ENCODE results near the gene FEM1A. TPM values are rescaled to one million over a fixed set of nuclear protein-coding genes. Genes with fewer than 3 reads are reported as not detected.
"Not testable (repeated sequence)": the region's sequence is repeated elsewhere in the genome, so short reads cannot be mapped to it uniquely, and the experiment has no call there.

Gene FEM1A, protein sequence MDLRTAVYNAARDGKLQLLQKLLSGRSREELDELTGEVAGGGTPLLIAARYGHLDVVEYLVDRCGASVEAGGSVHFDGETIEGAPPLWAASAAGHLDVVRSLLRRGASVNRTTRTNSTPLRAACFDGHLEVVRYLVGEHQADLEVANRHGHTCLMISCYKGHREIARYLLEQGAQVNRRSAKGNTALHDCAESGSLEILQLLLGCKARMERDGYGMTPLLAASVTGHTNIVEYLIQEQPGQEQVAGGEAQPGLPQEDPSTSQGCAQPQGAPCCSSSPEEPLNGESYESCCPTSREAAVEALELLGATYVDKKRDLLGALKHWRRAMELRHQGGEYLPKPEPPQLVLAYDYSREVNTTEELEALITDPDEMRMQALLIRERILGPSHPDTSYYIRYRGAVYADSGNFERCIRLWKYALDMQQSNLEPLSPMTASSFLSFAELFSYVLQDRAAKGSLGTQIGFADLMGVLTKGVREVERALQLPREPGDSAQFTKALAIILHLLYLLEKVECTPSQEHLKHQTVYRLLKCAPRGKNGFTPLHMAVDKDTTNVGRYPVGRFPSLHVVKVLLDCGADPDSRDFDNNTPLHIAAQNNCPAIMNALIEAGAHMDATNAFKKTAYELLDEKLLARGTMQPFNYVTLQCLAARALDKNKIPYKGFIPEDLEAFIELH
- total RNA-seq = 28.7 TPM

DNA sequence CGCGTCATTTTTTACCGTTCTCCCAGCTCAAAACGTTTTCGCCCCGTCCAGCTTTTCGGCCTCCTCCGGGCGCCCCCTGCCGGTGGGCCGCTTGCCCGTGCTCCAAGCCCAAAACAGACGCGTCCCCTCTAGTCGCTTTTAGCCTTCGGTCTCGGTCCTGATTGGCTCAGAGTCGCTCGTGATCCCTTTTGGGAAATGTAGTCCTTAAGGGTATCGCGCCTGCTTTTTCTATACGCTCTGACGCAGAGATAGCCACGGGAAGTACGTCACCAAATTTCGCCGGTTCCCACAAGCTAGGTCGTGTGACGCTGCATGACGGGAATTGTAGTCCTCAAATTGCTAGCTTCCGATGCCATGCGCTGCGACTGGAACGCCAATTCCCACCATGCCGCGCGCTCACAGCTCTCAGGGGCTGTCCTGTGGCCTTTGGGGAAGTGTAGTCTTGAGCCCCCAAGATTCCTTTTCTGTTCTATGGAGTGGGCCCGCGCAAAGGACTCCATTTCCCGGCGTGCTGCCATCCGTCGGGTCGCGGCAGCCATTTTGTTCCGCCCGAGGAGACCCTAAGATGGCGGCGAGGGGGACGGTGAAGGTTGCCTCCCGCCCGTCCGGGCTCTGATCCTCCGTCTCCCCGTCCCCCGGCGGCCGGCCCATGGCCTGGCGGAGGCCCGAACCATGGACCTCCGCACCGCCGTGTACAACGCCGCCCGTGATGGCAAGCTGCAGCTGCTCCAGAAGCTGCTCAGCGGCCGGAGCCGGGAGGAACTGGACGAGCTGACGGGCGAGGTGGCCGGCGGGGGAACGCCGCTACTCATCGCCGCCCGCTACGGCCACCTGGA is at the start of gene FEM1A:
TSS of gene FEM1A (plus strand) at position 552 of the 836 bp plus-strand sequence. CDS start at position 673, 121 bp downstream.
- Histone ChIP-seq H3K36me3 (ENCODE audit: control insufficient read depth in 3 of 3, insufficient read depth in 3 of 3, low read length in 3 of 3) (peaks cover 17 to 25% (median 19%) of the 10 kb centered on the region in 3 donors), H3K27me3 (ENCODE audit: control insufficient read depth in 3 of 3, insufficient read depth in 3 of 3, low read length in 3 of 3) (no peaks in the 10 kb centered on the region), H3K9me3 (ENCODE audit: control insufficient read depth in 3 of 3, low read length in 3 of 3) (no peaks in the 10 kb centered on the region), H3K27ac (ENCODE audit: low read depth, low read length) (peak within 1 kb of the TSS; percentile 88), H3K9ac (ENCODE audit: low read depth in 1 of 3, low read length in 3 of 3) (peak within 1 kb of the TSS; percentile 72 to 92 (median 90)), H3K4me3 (ENCODE audit: low read length in 3 of 3) (peak within 1 kb of the TSS; percentile 69 to 84 (median 84)), H3K4me1 (ENCODE audit: control insufficient read depth in 3 of 3, insufficient read depth in 3 of 3, low read length in 3 of 3) (peaks cover 36 to 40% (median 39%) of the 10 kb centered on the region in 3 donors)

DNA sequence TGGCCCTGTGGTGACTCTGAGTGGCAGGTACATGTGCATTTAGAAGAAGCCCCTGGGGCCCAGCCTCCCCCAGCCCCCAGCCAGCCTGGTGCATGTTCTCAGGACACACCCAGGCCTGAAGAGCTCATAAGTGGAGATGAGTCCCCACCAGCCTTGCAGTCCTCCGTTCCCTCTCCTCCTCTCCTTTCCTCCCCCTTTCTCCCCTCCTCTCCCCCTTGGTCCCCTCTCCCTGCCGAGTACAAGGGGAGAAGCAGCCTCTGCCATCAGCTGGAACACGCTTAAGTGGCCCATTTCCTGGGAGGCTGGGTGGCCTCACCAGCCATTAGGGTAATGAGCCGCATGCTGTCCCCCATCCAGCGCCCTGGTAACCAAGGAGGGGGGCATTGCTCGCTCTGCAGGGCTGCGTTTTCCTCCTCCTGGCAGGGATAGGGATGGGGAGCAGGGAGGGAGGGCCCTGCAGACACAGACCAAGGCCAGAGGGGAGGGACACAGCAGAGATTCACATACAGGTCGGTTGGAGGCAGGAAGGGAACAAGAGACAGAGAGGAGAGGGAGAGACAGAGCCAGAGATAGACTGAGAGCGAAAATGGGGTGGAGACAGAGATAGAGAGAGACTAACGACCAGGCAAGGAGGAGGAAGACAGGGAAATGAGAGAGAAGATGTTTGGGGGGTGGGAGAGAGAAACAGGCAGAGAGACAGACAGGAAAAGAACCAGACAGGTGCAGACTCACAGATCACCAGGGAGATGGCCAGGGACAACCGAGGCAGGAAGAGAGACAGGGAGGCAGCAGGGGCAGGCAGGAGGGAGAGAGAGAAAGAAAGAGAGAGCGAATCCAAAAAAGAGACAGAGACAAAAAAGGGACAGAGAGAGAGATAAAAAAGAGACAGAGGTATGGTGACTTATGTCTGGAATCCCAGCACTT is 48.5 kb upstream of the FEM1A start:
- H3K27me3 ChIP-seq (ENCODE audit: control insufficient read depth in 3 of 3, insufficient read depth in 3 of 3, low read length in 3 of 3) = peaks cover 2 to 9% (median 6%) of the 10 kb centered on the region in 3 donors
- peaks cover 12 to 30% (median 25%) of the 10 kb centered on the region in 3 donors for H3K4me1 ChIP-seq (ENCODE audit: control insufficient read depth in 3 of 3, insufficient read depth in 3 of 3, low read length in 3 of 3)
- peak overlapping the region in 1 of 3 donors; percentile 33 for H3K9ac ChIP-seq (ENCODE audit: low read depth in 1 of 3, low read length in 3 of 3)
- H3K4me3 ChIP-seq (ENCODE audit: low read length in 3 of 3) = no peak overlapping the region
- no peaks in the 10 kb centered on the region for H3K36me3 ChIP-seq (ENCODE audit: control insufficient read depth in 3 of 3, insufficient read depth in 3 of 3, low read length in 3 of 3)
- H3K27ac ChIP-seq (ENCODE audit: low read depth, low read length) = peak overlapping the region; percentile 5
- no peaks in the 10 kb centered on the region for H3K9me3 ChIP-seq (ENCODE audit: control insufficient read depth in 3 of 3, low read length in 3 of 3)

DNA sequence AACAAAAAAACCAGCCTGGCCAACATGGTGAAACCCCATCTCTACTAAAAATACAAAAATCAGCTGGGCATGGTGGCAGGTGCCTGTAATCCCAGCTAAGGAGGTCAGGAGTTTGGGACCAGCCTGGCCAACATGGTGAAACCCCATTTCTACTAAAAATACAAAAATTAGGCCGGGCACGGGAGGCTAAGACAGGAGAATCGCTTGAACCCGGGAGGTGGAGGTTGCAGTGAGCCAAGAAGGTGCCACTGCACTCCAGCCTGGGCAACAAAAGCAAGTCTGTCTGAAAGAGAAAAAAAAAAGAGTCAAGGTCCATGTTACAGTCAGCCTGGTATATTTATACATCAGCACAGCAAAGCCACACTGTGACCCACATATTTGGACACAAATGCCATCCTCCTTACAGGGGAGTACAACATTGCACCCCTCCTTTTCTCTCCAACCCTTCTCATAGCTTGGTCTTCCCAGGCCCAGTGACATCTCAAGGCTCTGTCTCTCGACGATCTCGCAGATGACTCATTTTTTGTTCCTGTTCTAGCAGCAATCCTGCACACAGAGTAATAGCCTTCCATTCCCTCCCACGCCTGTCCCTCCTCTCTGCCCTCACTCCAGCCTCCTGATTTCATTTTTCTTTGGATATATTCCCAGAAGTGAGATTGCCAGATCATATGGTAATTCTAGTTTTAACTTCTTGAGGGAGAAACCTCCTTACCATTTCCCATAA is 46.9 kb upstream of the FEM1A start:
- H3K27ac ChIP-seq (ENCODE audit: low read depth, low read length) = peak overlapping the region; percentile 40
- H3K4me3 ChIP-seq (ENCODE audit: low read length in 3 of 3) = no peak overlapping the region
- H3K36me3 ChIP-seq (ENCODE audit: control insufficient read depth in 3 of 3, insufficient read depth in 3 of 3, low read length in 3 of 3) = no peaks in the 10 kb centered on the region
- H3K27me3 ChIP-seq (ENCODE audit: control insufficient read depth in 3 of 3, insufficient read depth in 3 of 3, low read length in 3 of 3) = peaks cover 7 to 12% (median 9%) of the 10 kb centered on the region in 3 donors
- peak overlapping the region in 1 of 3 donors; percentile 12 for H3K9ac ChIP-seq (ENCODE audit: low read depth in 1 of 3, low read length in 3 of 3)
- H3K4me1 ChIP-seq (ENCODE audit: control insufficient read depth in 3 of 3, insufficient read depth in 3 of 3, low read length in 3 of 3) = peaks cover 12 to 26% (median 24%) of the 10 kb centered on the region in 3 donors
- no peaks in the 10 kb centered on the region for H3K9me3 ChIP-seq (ENCODE audit: control insufficient read depth in 3 of 3, low read length in 3 of 3)

DNA sequence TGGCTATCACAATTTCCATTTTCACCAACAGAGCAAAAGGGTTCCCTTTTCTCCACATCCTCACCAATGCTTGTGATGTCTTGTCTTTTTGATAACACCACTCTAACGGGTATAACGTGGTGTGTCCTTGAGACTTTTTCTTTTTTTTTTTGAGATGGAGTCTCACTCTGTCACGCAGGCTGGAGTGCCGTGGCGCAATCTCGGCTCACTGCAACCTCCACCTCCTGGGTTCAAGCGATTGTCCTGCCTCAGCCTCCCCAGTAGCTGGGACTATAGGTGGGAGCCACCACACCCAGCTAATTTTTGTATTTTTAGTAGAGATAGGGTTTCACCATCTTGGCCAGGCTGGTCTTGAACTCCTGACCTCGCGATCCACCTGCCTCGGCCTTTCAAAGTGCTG is 46.4 kb upstream of the FEM1A start:
- H3K27ac ChIP-seq (ENCODE audit: low read depth, low read length) = peak overlapping the region; percentile 40
- H3K4me3 ChIP-seq (ENCODE audit: low read length in 3 of 3); H3K36me3 ChIP-seq (ENCODE audit: control insufficient read depth in 3 of 3, insufficient read depth in 3 of 3, low read length in 3 of 3); H3K9ac ChIP-seq (ENCODE audit: low read depth in 1 of 3, low read length in 3 of 3); H3K9me3 ChIP-seq (ENCODE audit: control insufficient read depth in 3 of 3, low read length in 3 of 3): not testable (repeated sequence)
- H3K27me3 ChIP-seq (ENCODE audit: control insufficient read depth in 3 of 3, insufficient read depth in 3 of 3, low read length in 3 of 3) = peaks cover 7 to 12% (median 9%) of the 10 kb centered on the region in 3 donors
- peaks cover 12 to 26% (median 24%) of the 10 kb centered on the region in 3 donors for H3K4me1 ChIP-seq (ENCODE audit: control insufficient read depth in 3 of 3, insufficient read depth in 3 of 3, low read length in 3 of 3)

DNA sequence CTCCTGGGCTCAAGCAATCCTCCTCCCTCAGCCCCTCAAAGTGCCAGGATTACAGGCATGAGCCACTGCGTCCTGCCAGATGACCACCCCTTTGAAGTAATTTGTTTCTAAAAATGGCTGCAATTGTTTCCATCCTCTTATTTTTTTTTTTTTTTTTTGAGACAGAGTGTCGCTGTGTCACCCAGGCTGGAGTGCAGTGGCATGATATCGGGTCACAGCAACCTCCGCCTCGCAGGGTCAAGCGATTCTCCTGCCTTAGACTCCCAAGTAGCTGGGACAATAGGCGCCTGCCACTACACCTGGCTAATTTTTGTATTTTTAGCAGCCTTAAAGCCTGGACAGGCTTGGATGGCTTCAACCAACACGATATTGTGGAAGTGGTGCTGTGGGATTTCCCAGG is 45.5 kb upstream of the FEM1A start:
- H3K27me3 ChIP-seq (ENCODE audit: control insufficient read depth in 3 of 3, insufficient read depth in 3 of 3, low read length in 3 of 3) = peaks cover 7 to 12% (median 9%) of the 10 kb centered on the region in 3 donors
- no peak overlapping the region for H3K4me3 ChIP-seq (ENCODE audit: low read length in 3 of 3)
- peaks cover 12 to 26% (median 24%) of the 10 kb centered on the region in 3 donors for H3K4me1 ChIP-seq (ENCODE audit: control insufficient read depth in 3 of 3, insufficient read depth in 3 of 3, low read length in 3 of 3)
- no peak overlapping the region for H3K27ac ChIP-seq (ENCODE audit: low read depth, low read length)
- no peaks in the 10 kb centered on the region for H3K9me3 ChIP-seq (ENCODE audit: control insufficient read depth in 3 of 3, low read length in 3 of 3)
- no peaks in the 10 kb centered on the region for H3K36me3 ChIP-seq (ENCODE audit: control insufficient read depth in 3 of 3, insufficient read depth in 3 of 3, low read length in 3 of 3)
- no peak overlapping the region for H3K9ac ChIP-seq (ENCODE audit: low read depth in 1 of 3, low read length in 3 of 3)

GRCh38 chr19:4748185-4748584 is 43.3 kb upstream of the FEM1A start:
- Histone ChIP-seq H3K27ac (ENCODE audit: low read depth, low read length) (no peak overlapping the region), H3K36me3 (ENCODE audit: control insufficient read depth in 3 of 3, insufficient read depth in 3 of 3, low read length in 3 of 3) (no peaks in the 10 kb centered on the region), H3K27me3 (ENCODE audit: control insufficient read depth in 3 of 3, insufficient read depth in 3 of 3, low read length in 3 of 3) (peaks cover 5 to 9% (median 7%) of the 10 kb centered on the region in 3 donors), H3K4me1 (ENCODE audit: control insufficient read depth in 3 of 3, insufficient read depth in 3 of 3, low read length in 3 of 3) (peaks cover 6 to 14% (median 11%) of the 10 kb centered on the region in 3 donors), H3K9me3 (ENCODE audit: control insufficient read depth in 3 of 3, low read length in 3 of 3) (no peaks in the 10 kb centered on the region), H3K4me3 (ENCODE audit: low read length in 3 of 3) (no peak overlapping the region), H3K9ac (ENCODE audit: low read depth in 1 of 3, low read length in 3 of 3) (no peak overlapping the region)

DNA sequence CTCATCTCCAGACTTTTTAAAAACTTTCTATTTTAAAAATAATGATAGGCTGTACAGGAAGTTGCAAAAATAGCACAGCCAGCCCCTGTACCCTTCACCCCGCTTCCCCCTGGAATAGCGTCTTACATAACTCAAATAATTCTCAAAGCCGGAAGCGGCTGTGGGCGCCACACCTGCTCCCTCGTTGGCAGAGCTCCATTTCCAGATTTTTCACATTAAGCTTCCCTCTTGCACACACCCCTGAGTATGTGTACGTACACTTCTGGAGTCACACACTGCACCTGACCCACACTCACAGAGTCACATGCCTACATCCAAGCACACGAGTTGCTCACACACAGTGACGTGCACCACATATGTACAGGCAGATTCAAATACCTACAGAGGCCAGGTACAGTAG is 42.9 kb upstream of the FEM1A start:
- no peak overlapping the region for H3K9ac ChIP-seq (ENCODE audit: low read depth in 1 of 3, low read length in 3 of 3)
- peaks cover 5 to 9% (median 7%) of the 10 kb centered on the region in 3 donors for H3K27me3 ChIP-seq (ENCODE audit: control insufficient read depth in 3 of 3, insufficient read depth in 3 of 3, low read length in 3 of 3)
- H3K36me3 ChIP-seq (ENCODE audit: control insufficient read depth in 3 of 3, insufficient read depth in 3 of 3, low read length in 3 of 3) = no peaks in the 10 kb centered on the region
- no peak overlapping the region for H3K4me3 ChIP-seq (ENCODE audit: low read length in 3 of 3)
- no peak overlapping the region for H3K27ac ChIP-seq (ENCODE audit: low read depth, low read length)
- no peaks in the 10 kb centered on the region for H3K9me3 ChIP-seq (ENCODE audit: control insufficient read depth in 3 of 3, low read length in 3 of 3)
- H3K4me1 ChIP-seq (ENCODE audit: control insufficient read depth in 3 of 3, insufficient read depth in 3 of 3, low read length in 3 of 3) = peaks cover 6 to 13% (median 8%) of the 10 kb centered on the region in 3 donors

- no peaks in the 10 kb centered on the region for H3K9me3 ChIP-seq (ENCODE audit: control insufficient read depth in 3 of 3, low read length in 3 of 3)
- H3K27ac ChIP-seq (ENCODE audit: low read depth, low read length) = no peak overlapping the region
- H3K36me3 ChIP-seq (ENCODE audit: control insufficient read depth in 3 of 3, insufficient read depth in 3 of 3, low read length in 3 of 3) = no peaks in the 10 kb centered on the region
- H3K9ac ChIP-seq (ENCODE audit: low read depth in 1 of 3, low read length in 3 of 3) = no peak overlapping the region
- peaks cover 5 to 9% (median 7%) of the 10 kb centered on the region in 3 donors for H3K27me3 ChIP-seq (ENCODE audit: control insufficient read depth in 3 of 3, insufficient read depth in 3 of 3, low read length in 3 of 3)
- H3K4me1 ChIP-seq (ENCODE audit: control insufficient read depth in 3 of 3, insufficient read depth in 3 of 3, low read length in 3 of 3) = peaks cover 0 to 6% (median 2%) of the 10 kb centered on the region in 3 donors
- H3K4me3 ChIP-seq (ENCODE audit: low read length in 3 of 3) = no peak overlapping the region
Measured at GRCh38 chr19:4749870-4750590, 41.5 kb upstream of the FEM1A start.
